ENCODE data around the gene NAMPT.
"Not testable (repeated sequence)": the region's sequence is repeated elsewhere in the genome, so short reads cannot be mapped to it uniquely, and the experiment has no call there.

Gene NAMPT

GRCh38 chr7:106216517-106216922, 68.3 kb downstream of the NAMPT start:
- no peak for TF ChIP-seq CTCF (IDR thresholded peaks at IDR 0.05; ENCODE audit: control extremely low read depth, extremely low read depth, low read depth, missing control alignments)
- POLR2A ChIA-PET: no interaction called here
- no peak for DNase-seq (ENCODE audit: extremely low spot score)
- CTCF ChIA-PET: interaction anchor here (1.1 to 2.1 kb wide), 2 partner anchors 10 kb away, joined by 4 read pairs; no protein-coding TSS in a partner anchor

- CTCF ChIA-PET: interaction anchor here (1.1 kb wide), 1 partner anchor 10 kb away, joined by 4 read pairs; no protein-coding TSS in a partner anchor
- no peak for TF ChIP-seq CTCF (IDR thresholded peaks at IDR 0.05; ENCODE audit: control extremely low read depth, extremely low read depth, low read depth, missing control alignments)
- DNase-seq (ENCODE audit: extremely low spot score): no peak
- POLR2A ChIA-PET: no interaction called here
Measured at GRCh38 chr7:106215868-106216516, 68.8 kb downstream of the NAMPT start.

GRCh38 chr7:106208944-106209343, 75.8 kb downstream of the NAMPT start:
- CTCF ChIA-PET: interaction anchor here (1.2 kb wide), 1 partner anchor 32 kb away, joined by 4 read pairs; no protein-coding TSS in a partner anchor
- DNase-seq (ENCODE audit: extremely low spot score); POLR2A ChIA-PET: not testable (repeated sequence)

DNA sequence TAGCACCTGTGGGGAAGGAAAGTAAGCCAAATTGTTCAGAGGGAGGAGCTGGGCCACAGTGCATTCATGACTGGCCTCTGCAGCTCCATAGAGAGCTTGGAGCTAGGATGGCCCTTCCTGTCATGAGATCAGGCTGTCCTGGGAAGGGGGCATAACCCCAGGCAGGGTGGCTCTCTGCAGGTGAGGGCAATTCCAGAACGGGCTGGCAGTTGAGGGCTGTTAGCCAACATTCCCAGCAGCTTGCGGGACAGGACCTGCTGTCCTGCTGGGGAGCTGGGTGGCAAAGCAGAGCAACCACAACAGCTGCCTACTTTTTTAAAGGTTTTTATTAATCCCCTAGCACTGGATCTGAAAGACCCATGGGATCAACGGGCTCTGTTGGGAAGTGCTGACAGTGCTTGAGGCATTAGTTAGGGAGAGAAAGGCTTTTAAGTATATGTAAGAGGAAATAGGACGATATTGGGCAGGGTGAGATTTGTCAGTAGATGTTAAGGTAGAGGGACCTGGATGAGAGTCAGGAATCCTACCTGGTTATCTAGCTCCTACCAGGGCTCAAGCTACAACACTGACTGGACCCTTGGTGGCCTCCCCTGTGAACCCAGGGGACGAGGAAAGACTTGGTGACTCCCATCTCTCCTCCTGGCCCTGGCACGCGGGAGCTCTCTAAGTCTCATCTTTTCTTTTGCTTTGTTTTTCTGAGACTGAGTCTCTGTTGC, 77.8 kb downstream of the NAMPT start:
- ChIA-PET POLR2A (interaction anchor here (1.4 kb wide), 1 partner anchor 78 kb away, joined by 3 read pairs; the partner anchor contains the start of gene NAMPT), CTCF (interaction anchor here (1.8 to 2.1 kb wide), 3 partner anchors 9 to 30 kb away, joined by 4 to 5 read pairs (median 4); no protein-coding TSS in a partner anchor)
- TF ChIP-seq CTCF (IDR thresholded peaks at IDR 0.05; ENCODE audit: control extremely low read depth, extremely low read depth, low read depth, missing control alignments): no peak
- DNase-seq (ENCODE audit: extremely low spot score): no peak

GRCh38 chr7:106205621-106206222, 79.1 kb downstream of the NAMPT start:
- peak; percentile 39 for DNase-seq (ENCODE audit: extremely low spot score)
- CTCF ChIA-PET: interaction anchor here (1.8 to 2.1 kb wide), 3 partner anchors 11 to 29 kb away, joined by 4 to 5 read pairs (median 4); no protein-coding TSS in a partner anchor
- TF ChIP-seq CTCF (IDR thresholded peaks at IDR 0.05; ENCODE audit: control extremely low read depth, extremely low read depth, low read depth, missing control alignments): no peak
- POLR2A ChIA-PET: no interaction called here

DNA sequence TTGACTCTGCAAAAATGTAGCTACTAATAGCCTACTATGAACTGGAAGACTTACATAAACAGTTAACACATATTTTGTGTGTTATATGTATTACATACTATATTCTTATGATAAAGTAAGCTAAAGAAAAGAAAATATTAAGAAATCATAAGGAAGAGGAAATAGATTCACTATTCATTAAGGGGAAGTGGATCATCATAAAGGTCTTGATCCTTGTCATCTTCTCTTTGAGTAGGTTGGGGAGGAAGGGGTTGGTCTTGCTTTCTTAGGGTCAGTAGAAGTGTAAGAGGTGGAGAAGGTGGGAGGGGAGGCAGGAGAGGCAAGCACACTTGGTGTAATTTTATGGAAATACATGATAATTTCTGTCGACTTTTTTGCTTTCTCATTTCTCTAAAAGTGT, 81.3 kb downstream of the NAMPT start:
- no peak for TF ChIP-seq CTCF (IDR thresholded peaks at IDR 0.05; ENCODE audit: control extremely low read depth, extremely low read depth, low read depth, missing control alignments)
- no peak for DNase-seq (ENCODE audit: extremely low spot score)
- ChIA-PET POLR2A (no interaction called here), CTCF (interaction anchor here (1.3 to 1.5 kb wide), 2 partner anchors 15 to 533 kb away, joined by 3 to 5 read pairs; no protein-coding TSS in a partner anchor)
